Duodenal mucosa (tissue), 2 donors: ENCODE data around the gene PITX3.

Source experiments
- H3K27ac ChIP-seq: one replicate; pipeline ENCODE4 v1.7.0; 2013; ENCODE audit warnings: low read depth, low read length
- H3K27me3 ChIP-seq, 2 donors: one replicate each; pipeline ENCODE4 v1.7.0; 2013; ENCODE audit warnings: low read length in 2 of 2, control low read depth in 1 of 2; ENCODE audit not compliant: insufficient read depth in 2 of 2, control insufficient read depth in 1 of 2
- H3K36me3 ChIP-seq, 2 donors: one replicate each; pipeline ENCODE4 v1.7.0; 2013; ENCODE audit warnings: low read length in 2 of 2, control low read depth in 1 of 2; ENCODE audit not compliant: insufficient read depth in 2 of 2, control insufficient read depth in 1 of 2
- H3K4me1 ChIP-seq, 2 donors: one replicate each; pipeline ENCODE4 v1.7.0; 2013; ENCODE audit warnings: low read length in 2 of 2, control low read depth in 1 of 2; ENCODE audit not compliant: insufficient read depth in 2 of 2, control insufficient read depth in 1 of 2
- H3K4me3 ChIP-seq, 2 donors: one replicate each; pipeline ENCODE4 v1.7.0; 2013; ENCODE audit warnings: low read length in 2 of 2, low read depth in 1 of 2
- H3K9ac ChIP-seq, 2 donors: one replicate each; pipeline ENCODE4 v1.7.0; 2013; ENCODE audit warnings: low read length in 2 of 2, low read depth in 1 of 2
- H3K9me3 ChIP-seq, 2 donors: one replicate each; pipeline ENCODE4 v1.7.0; 2013; ENCODE audit warnings: low read length in 2 of 2, control low read depth in 1 of 2; ENCODE audit not compliant: control insufficient read depth in 1 of 2

Gene PITX3

DNA sequence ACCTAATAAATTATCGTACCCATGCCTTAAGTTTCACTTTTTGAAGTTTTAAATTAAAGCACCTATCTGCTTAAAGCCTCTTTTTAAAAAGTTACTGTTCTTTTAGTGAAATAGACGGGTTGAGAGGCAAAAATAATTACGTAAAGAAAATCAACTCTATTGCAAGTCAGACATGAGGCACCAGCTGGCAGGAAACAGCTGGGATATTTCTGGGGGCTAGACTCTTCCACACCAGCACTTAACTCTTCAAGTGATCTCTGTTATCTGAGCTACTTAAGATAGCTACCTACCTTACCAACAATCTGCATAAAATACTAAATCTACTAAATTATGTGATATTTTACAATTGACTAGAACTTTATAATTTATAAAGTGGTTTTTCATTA lies 39.8 kb upstream of the PITX3 start:
- Histone ChIP-seq H3K27me3 (no peaks in the 10 kb centered on the region), H3K36me3 (peaks cover 3 to 5% of the 10 kb centered on the region in 2 donors), H3K4me3 (no peak overlapping the region), H3K9ac (no peak overlapping the region), H3K4me1 (peaks cover 20 to 30% of the 10 kb centered on the region in 2 donors), H3K9me3 (no peaks in the 10 kb centered on the region), H3K27ac (no peak overlapping the region)

GRCh38 chr10:102280397-102281101 lies 39.2 kb upstream of the PITX3 start:
- Histone ChIP-seq H3K27ac (no peak overlapping the region), H3K36me3 (peaks cover 3 to 5% of the 10 kb centered on the region in 2 donors), H3K4me1 (peaks cover 20 to 32% of the 10 kb centered on the region in 2 donors), H3K9ac (no peak overlapping the region), H3K27me3 (no peaks in the 10 kb centered on the region), H3K4me3 (no peak overlapping the region), H3K9me3 (no peaks in the 10 kb centered on the region)

DNA sequence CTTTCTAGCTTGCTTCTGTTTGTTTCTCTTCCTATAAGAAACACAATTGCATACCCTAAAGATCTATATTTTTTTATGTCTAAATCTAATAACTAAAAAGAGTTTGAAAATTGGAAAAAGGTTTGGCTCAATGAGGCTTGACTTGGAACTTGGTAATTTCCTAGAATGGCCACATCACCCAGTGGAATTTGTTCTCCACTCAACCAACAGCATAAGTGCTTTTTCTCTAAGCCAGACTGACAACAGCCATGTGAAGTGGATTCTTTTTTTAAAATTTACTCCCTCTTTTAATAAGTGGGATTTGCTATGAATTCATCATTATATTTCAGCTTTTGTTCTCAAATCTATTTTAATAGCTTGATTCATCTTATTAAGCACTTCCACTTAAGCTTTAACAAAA lies 37.8 kb upstream of the PITX3 start:
- peaks cover 20 to 39% of the 10 kb centered on the region in 2 donors for H3K4me1 ChIP-seq
- H3K27ac ChIP-seq = no peak overlapping the region

GRCh38 chr10:102275343-102275742 lies 34.0 kb upstream of the PITX3 start:
- no peak overlapping the region for H3K4me3 ChIP-seq
- peaks cover 10 to 24% of the 10 kb centered on the region in 2 donors for H3K4me1 ChIP-seq
- H3K27me3 ChIP-seq = no peaks in the 10 kb centered on the region
- H3K27ac ChIP-seq = no peak overlapping the region
- no peaks in the 10 kb centered on the region for H3K9me3 ChIP-seq
- no peak overlapping the region for H3K9ac ChIP-seq
- no peaks in the 10 kb centered on the region for H3K36me3 ChIP-seq

More for the DNA sequence above, 37.8 kb upstream of the PITX3 start:
- Histone ChIP-seq H3K36me3 (no peaks in the 10 kb centered on the region), H3K4me3 (no peak overlapping the region), H3K9me3 (no peaks in the 10 kb centered on the region), H3K27me3 (no peaks in the 10 kb centered on the region), H3K9ac (no peak overlapping the region)

DNA sequence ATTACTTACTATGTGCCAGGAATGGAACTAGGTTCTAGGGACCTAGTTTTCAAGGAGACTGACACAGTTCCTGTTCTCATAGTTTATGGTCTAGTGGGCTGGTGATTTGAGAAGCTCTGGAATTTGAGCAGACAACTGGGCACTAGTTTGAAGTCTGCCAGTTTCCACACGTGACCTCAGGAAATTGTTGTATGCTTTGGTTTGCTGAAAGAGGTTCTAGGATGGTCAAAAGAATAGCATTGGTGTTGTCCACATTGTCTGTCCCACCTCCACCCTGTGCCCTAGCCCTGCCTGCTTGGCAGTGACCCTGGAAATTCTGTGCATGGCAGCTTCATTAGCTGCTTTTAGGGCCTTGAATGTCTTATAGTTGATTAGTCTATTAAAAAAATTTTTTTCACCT lies 32.8 kb upstream of the PITX3 start:
- H3K9me3 ChIP-seq = no peaks in the 10 kb centered on the region
- no peaks in the 10 kb centered on the region for H3K27me3 ChIP-seq
- peaks cover 0 to 2% of the 10 kb centered on the region in 2 donors for H3K36me3 ChIP-seq
- H3K4me3 ChIP-seq = no peak overlapping the region
- no peak overlapping the region for H3K27ac ChIP-seq
- no peak overlapping the region for H3K9ac ChIP-seq
- H3K4me1 ChIP-seq = peaks cover 3 to 16% of the 10 kb centered on the region in 2 donors

DNA sequence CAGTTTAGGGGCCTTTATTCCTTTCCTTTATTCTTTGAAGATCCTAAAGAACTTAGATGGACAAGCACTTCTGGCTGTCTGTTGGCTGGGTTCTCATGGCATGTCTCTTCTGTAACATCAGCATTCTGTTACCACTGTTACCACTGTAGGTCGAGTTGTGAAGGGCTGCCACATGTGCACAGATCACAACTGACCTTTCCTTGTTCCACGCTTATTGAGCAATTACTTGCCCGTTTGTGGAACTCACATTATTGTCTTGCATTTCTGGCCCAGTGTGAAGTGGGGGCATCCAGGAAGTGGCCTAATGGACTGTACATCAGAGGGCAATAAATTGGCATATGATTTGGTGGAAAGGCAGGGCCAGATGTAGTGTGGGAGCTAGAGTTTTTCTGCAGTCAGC lies 27.7 kb upstream of the PITX3 start:
- H3K4me1 ChIP-seq = peaks cover 9 to 16% of the 10 kb centered on the region in 2 donors
- no peaks in the 10 kb centered on the region for H3K27me3 ChIP-seq
- no peak overlapping the region for H3K27ac ChIP-seq
- H3K9ac ChIP-seq = no peak overlapping the region
- peaks cover 5 to 12% of the 10 kb centered on the region in 2 donors for H3K36me3 ChIP-seq
- H3K4me3 ChIP-seq = no peak overlapping the region
- no peaks in the 10 kb centered on the region for H3K9me3 ChIP-seq

- no peaks in the 10 kb centered on the region for H3K9me3 ChIP-seq
- H3K4me3 ChIP-seq = no peak overlapping the region
- H3K4me1 ChIP-seq = peaks cover 9 to 13% of the 10 kb centered on the region in 2 donors
- no peak overlapping the region for H3K27ac ChIP-seq
- peaks cover 5 to 15% of the 10 kb centered on the region in 2 donors for H3K36me3 ChIP-seq
- no peaks in the 10 kb centered on the region for H3K27me3 ChIP-seq
- H3K9ac ChIP-seq = no peak overlapping the region
Observed at GRCh38 chr10:102268375-102268888, 27.1 kb upstream of the PITX3 start.

- Histone ChIP-seq H3K4me1 (peaks cover 9 to 15% of the 10 kb centered on the region in 2 donors), H3K9me3 (no peaks in the 10 kb centered on the region), H3K36me3 (peaks cover 5 to 20% of the 10 kb centered on the region in 2 donors), H3K27me3 (no peaks in the 10 kb centered on the region), H3K4me3 (no peak overlapping the region), H3K9ac (no peak overlapping the region), H3K27ac (no peak overlapping the region)
Observed at GRCh38 chr10:102267748-102268147, 26.4 kb upstream of the PITX3 start.

GRCh38 chr10:102266670-102267069 lies 25.4 kb upstream of the PITX3 start:
- Histone ChIP-seq H3K27me3 (no peaks in the 10 kb centered on the region), H3K9me3 (no peaks in the 10 kb centered on the region), H3K9ac (no peak overlapping the region), H3K36me3 (peaks cover 5 to 30% of the 10 kb centered on the region in 2 donors), H3K4me1 (peaks cover 9 to 17% of the 10 kb centered on the region in 2 donors), H3K27ac (no peak overlapping the region), H3K4me3 (no peak overlapping the region)

GRCh38 chr10:102264371-102264770 lies 23.1 kb upstream of the PITX3 start:
- Histone ChIP-seq H3K27ac (no peak overlapping the region), H3K36me3 (peaks cover 10 to 51% of the 10 kb centered on the region in 2 donors), H3K9ac (no peak overlapping the region), H3K4me3 (no peak overlapping the region), H3K4me1 (peaks cover 8 to 17% of the 10 kb centered on the region in 2 donors), H3K27me3 (no peaks in the 10 kb centered on the region), H3K9me3 (no peaks in the 10 kb centered on the region)
